Erythroblast (primary cell): ENCODE data around the gene ZSCAN26.
"Not testable (repeated sequence)": the region's sequence is repeated elsewhere in the genome, so short reads cannot be mapped to it uniquely, and the experiment has no call there.

Source experiments
- DNase-seq, 2 experiments: peaks; one replicate each; lab custom pipeline; 2025; lab: John Stamatoyannopoulos, UW
- GATA1 ChIP-seq: IDR thresholded peaks from 2 replicates; pipeline ENCODE4 v1.6.1; 2011; ENCODE audit warnings: low read depth, mild to moderate bottlenecking, control low read depth, low read length, moderate library complexity
- POLR2A ChIP-seq: IDR thresholded peaks from 2 replicates; pipeline ENCODE4 v1.6.1; 2011; ENCODE audit warnings: mild to moderate bottlenecking, low read length

Gene ZSCAN26

GRCh38 chr6:28274888-28275287 lies 7.9 kb downstream of the ZSCAN26 start:
- TF ChIP-seq POLR2A: no peak
- TF ChIP-seq GATA1: no peak
- DNase-seq: peak in 1 of 2 experiments; percentile 7

DNA sequence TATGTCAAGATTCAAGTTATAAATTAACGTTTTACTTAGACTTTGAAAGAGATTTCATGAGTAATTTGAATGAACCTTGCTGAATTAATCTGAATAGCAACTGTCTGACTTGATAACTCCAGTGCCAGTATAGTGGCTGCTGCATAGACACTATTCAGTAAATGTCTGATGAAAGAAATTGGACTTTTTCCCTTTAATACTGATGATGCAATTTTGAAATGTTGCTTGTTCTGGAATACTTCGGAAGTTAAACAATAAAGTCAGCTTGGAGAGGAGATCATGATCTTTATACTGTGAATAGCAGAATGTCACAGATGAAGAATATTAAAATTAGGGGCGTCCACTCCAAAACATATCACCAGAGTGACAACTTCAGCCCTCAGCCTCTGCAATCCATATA lies 10.8 kb downstream of the ZSCAN26 start:
- no peak for DNase-seq
- peak; percentile 15 for TF ChIP-seq POLR2A
- TF ChIP-seq GATA1: no peak

GRCh38 chr6:28280595-28281287 lies 13.8 kb downstream of the ZSCAN26 start:
- no peak for DNase-seq
- no peak for TF ChIP-seq POLR2A
- TF ChIP-seq GATA1: no peak

DNA sequence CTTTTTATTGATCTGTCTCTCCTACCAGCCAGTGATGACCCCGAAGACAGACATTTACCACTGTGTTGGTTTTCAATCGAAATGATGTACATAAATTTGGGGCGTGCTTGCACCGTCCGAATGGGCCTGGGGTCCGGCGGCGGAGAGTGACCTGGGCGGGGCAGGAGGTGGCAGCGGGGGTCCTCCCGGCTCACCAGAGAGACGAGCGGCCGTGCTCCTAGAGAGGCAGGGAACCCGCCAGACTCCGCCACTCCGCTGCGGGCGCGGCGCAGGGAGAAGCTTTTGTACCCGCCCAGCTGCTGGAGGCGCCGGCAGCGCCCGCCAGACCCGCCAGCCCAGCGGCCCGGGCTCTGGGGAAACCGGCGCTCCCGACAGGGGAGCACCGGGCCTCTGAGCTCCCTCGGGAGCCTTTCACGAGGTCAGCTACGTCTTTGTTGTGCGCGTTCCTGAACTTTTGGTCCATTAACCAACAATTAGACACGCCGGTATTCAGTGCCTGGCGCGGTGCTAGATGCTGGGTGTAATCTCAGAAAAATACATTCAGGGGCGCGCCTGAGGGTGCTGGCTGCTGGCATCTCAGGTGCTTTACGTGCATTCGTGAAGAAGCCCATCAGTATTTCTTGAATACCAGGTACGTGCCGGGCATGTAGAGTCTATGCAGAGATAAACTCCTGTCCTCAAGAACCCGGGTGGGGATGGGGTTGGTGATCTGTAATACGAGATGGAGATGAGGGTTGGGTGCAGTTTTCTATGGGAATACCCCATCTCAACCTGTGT lies 14.5 kb downstream of the ZSCAN26 start, which contains the start of gene PGBD1:
TSS of gene PGBD1 (plus strand) at position 285 of the 777 bp plus-strand sequence. CDS start 2,242 bp downstream, outside the sequence.
- no peak for TF ChIP-seq GATA1
- peak; percentile 42 for TF ChIP-seq POLR2A
- peak; percentile 79 to 85 for DNase-seq

- peak; percentile 57 to 66 for DNase-seq
- TF ChIP-seq GATA1 (no peak), POLR2A (no peak)
These were observed 16.0 kb downstream of the ZSCAN26 start for GRCh38 chr6:28282926-28283325.

DNA sequence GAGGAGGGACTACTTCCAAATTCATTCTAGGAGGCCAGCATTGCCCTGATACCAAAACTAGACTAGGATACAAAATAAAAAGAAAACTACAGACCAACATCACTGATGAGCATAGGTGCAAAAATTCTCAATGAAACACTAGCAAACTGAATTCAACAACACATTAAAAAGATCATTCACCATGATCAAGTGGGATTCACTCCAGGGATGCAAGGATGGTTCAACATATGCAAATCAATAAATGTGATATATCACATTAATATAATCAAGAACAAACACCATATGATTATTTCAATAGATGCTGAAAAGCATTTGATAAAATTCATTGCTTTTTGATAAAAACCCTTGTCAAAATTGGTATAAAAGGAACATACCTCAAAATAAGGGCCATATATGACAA lies 24.6 kb downstream of the ZSCAN26 start:
- no peak for DNase-seq
- TF ChIP-seq POLR2A: no peak
- no peak for TF ChIP-seq GATA1

DNA sequence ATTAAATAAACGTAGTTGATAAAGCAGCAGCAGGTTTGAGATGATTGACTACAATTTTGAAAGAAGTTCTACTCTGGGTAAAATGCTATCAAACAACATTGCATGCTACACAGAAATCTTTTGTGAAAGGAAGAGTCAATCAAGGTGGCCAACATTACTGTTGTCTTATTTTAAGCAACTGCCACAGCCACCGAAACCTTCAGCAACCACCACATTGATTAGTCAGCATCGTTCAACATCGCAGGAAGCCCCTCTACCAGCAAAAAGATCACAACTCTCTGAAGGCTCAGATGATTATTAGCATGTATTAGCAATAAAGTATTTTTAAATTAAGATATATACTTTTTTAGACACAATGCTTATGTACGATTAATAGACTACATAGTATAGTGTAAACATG lies 28.4 kb downstream of the ZSCAN26 start:
- no peak for DNase-seq
- no peak for TF ChIP-seq GATA1
- no peak for TF ChIP-seq POLR2A

DNA sequence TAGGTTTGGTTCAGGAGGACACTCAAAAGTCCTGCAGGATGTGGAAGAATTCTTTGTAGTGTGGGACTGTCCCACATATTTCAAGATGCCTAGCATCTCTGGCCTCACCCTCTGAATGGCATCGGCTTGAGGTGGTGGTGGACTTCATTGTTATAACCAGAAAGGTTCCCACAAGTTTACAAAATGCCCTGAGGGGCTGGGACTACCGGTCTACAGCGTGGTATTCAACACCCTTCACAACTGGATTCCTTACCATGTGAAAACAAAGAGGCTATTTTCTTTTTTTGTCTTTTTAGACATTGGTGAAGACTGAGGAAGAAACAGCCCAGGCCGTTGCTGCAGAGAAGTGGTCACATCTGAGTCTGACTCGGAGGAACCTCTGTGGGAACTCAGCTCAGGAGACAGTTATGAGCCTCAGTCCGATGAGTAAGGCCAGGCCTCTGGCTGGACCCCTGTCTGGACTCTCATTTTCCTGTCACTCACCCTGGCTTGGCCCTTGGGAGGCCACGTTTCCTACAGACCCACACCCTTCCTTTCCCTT lies 29.6 kb downstream of the ZSCAN26 start:
- no peak for TF ChIP-seq POLR2A
- TF ChIP-seq GATA1: no peak
- no peak for DNase-seq

GRCh38 chr6:28303570-28303969 lies 36.6 kb downstream of the ZSCAN26 start:
- no peak for DNase-seq
- TF ChIP-seq POLR2A: no peak
- no peak for TF ChIP-seq GATA1

GRCh38 chr6:28306363-28306762 lies 39.4 kb downstream of the ZSCAN26 start:
- not testable (repeated sequence) for DNase-seq

DNA sequence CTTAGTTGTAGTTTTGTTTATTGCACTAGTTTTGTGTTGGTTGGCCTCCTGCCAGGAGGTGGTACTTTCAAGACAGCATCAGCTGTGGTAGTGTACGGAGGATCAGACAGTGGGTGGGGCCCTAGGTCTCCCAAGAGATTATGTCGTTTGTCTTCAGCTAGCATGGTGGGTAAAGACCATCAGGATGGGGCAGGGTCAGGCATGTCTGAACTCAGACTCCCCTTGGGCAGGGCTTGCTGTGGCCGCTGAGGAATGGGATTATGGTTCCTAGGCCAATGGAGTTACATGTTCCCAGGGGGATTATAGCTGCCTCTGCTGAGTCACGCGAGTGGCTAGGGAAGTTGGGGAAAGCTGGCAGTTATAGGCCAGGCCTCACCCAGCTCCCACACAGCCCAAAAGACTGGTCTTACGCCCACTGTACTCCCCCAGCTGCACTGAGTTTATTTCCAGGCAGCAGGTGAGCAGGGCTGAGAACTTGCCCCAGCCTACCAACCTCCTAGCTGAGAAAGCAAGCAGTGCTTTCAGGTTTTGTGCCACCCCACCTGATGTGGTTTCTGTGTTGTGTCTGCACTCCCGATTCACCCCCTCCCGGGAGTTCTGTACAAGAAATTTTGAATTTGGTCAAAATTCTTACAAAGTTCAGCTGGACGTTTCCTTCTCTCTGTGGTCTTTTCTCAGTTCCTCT lies 44.3 kb downstream of the ZSCAN26 start:
- TF ChIP-seq POLR2A: no peak
- no peak for TF ChIP-seq GATA1
- DNase-seq: peak in 1 of 2 experiments; percentile 5

DNA sequence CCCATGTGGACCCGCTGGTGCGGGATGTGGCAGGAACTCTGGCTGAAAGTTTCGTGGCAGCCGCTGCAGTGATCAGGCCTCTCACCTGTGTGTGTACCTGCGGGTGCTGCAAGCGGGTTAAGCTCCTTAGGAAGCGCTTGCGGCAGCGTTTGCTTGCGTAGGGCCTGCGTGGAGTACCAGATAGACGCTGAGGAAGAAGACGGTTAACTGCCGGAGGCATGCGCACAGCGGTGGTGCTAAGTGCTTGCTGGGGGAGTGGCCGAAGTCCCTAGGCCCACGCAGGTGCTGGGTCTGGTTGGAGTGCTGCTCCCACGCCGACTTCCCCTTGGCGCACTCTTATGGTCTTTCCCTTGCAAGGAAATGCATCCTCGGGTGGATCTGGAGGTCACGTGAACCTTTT lies 46.0 kb downstream of the ZSCAN26 start:
- no peak for DNase-seq
- no peak for TF ChIP-seq POLR2A
- no peak for TF ChIP-seq GATA1

DNA sequence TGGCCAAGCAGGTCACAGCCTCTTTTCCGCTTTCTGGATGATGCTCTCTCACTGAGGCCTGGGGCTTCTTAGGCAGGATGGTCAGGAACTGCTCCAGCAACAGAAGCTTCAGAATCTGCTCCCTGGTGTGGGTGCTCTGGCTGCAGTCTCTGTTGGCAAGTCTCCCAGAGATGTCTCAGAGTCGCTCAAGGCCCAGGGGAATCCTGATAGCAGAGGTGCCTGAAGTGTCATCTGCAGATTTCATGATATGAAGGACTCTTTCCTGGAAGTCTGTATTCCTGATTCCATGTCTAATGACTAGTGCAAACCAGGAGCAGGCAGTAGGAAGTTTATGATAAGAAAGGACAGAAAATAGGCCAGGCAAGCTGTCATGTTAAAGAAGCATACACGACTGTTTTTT lies 48.7 kb downstream of the ZSCAN26 start:
- no peak for TF ChIP-seq GATA1
- no peak for TF ChIP-seq POLR2A
- DNase-seq: peak; percentile 62

DNA sequence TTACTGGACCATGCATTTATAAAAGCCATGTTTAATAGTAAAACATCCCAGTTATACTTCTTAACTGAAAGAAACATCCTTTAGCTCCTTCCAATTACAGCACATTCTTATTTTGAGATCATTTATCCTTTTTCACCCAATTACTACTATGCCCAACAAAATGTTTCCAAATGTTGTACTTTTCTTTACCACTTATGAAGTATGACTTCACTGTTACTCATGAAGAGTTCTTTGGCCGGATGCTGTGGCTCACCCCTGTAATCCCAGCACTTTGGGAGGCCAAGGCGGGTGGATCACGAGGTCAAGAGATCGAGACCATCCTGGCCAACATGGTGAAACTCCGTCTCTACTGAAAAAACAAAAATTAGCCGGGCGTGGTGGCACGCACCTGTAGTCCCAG lies 50.9 kb downstream of the ZSCAN26 start:
- not testable (repeated sequence) for DNase-seq
